GM23338 (cell line): ENCODE data around the gene ZAR1. TPM values are rescaled to one million over a fixed set of nuclear protein-coding genes. Genes with fewer than 3 reads are reported as not detected.

Source experiments
- ATAC-seq: fragments of 200-7000 bp; cut with Tn5 transposase; 3 replicates; pipeline ENCODE4 v1.9.1; 2020
- DNase-seq: peaks from one replicate; pipeline ENCODE4 v3.0.0-alpha.2; 2015; ENCODE audit warnings: low spot score
- H2AFZ ChIP-seq: fragments of 200-600 bp; sonication (generic); 2 replicates; pipeline ENCODE4 v1.8.0; 2016; ENCODE audit warnings: antibody characterized with exemption, mild to moderate bottlenecking, moderate library complexity
- H3F3A ChIP-seq: fragments of 200-600 bp; sonication (generic); replicated peaks from 2 replicates; pipeline ENCODE4 v1.8.0; 2017; ENCODE audit warnings: antibody characterized with exemption, mixed run types, low read depth
- H3K27ac ChIP-seq: fragments of 200-600 bp; sonication (generic); 2 replicates; pipeline ENCODE4 v1.6.1; 2016; ENCODE audit warnings: low read depth
- H3K27me3 ChIP-seq: fragments of 200-600 bp; sonication (generic); 2 replicates; pipeline ENCODE4 v1.8.0; 2016; ENCODE audit warnings: mild to moderate bottlenecking, mixed run types, moderate library complexity; ENCODE audit not compliant: insufficient read depth
- H3K36me3 ChIP-seq: fragments of 200-600 bp; sonication (generic); 2 replicates; pipeline ENCODE4 v1.8.0; 2016; ENCODE audit warnings: mild to moderate bottlenecking; ENCODE audit not compliant: insufficient read depth
- H3K4me1 ChIP-seq: fragments of 200-600 bp; sonication (generic); 2 replicates; pipeline ENCODE4 v1.8.0; 2016; ENCODE audit warnings: mild to moderate bottlenecking, moderate library complexity; ENCODE audit not compliant: insufficient read depth
- H3K4me2 ChIP-seq: fragments of 200-600 bp; sonication (generic); 2 replicates; pipeline ENCODE4 v1.7.1; 2017; ENCODE audit warnings: mixed run types
- H3K4me3 ChIP-seq: fragments of 200-600 bp; sonication (generic); 2 replicates; pipeline ENCODE4 v1.6.1; 2016; ENCODE audit warnings: mixed run types
- H3K79me2 ChIP-seq: fragments of 200-600 bp; sonication (generic); replicated peaks from 2 replicates; pipeline ENCODE4 v1.8.0; 2017; ENCODE audit warnings: mild to moderate bottlenecking; ENCODE audit not compliant: insufficient read depth
- H3K9me2 ChIP-seq: fragments of 200-600 bp; sonication (generic); 2 replicates; pipeline ENCODE4 v1.8.0; 2017; ENCODE audit not compliant: insufficient read depth
- H4K20me1 ChIP-seq: fragments of 200-600 bp; sonication (generic); replicated peaks from 2 replicates; pipeline ENCODE4 v1.8.0; 2017; ENCODE audit warnings: mild to moderate bottlenecking; ENCODE audit not compliant: insufficient read depth
- H3K27ac Mint-ChIP-seq: 2 replicates; pipeline ENCODE4 v1.8.0; 2020; ENCODE audit warnings: inconsistent platforms, mild to moderate bottlenecking, moderate library complexity, mixed read lengths
- H3K27me3 Mint-ChIP-seq: 3 replicates; pipeline ENCODE4 v1.8.0; 2022; ENCODE audit warnings: low read depth, mild to moderate bottlenecking, moderate library complexity, mixed read lengths, inconsistent platforms; ENCODE audit not compliant: insufficient read depth, poor library complexity
- H3K36me3 Mint-ChIP-seq: 3 replicates; pipeline ENCODE4 v1.8.0; 2021; ENCODE audit warnings: low read depth, mild to moderate bottlenecking, inconsistent platforms, moderate library complexity, mixed read lengths
- H3K4me1 Mint-ChIP-seq: 3 replicates; pipeline ENCODE4 v1.8.0; 2020; ENCODE audit warnings: mild to moderate bottlenecking, inconsistent platforms, mixed read lengths
- H3K4me3 Mint-ChIP-seq: 3 replicates; pipeline ENCODE4 v1.8.0; 2021; ENCODE audit warnings: moderate library complexity, mild to moderate bottlenecking, inconsistent platforms, mixed read lengths
- H3K9me3 Mint-ChIP-seq: 3 replicates; pipeline ENCODE4 v1.8.0; 2020; ENCODE audit warnings: moderate library complexity, mild to moderate bottlenecking, inconsistent platforms, mixed read lengths
- CREB1 ChIP-seq: fragments of 250-450 bp; sonication (Bioruptor Pico); IDR thresholded peaks from 2 replicates; pipeline ENCODE4 v1.5.0; 2020; ENCODE audit warnings: low read depth, mild to moderate bottlenecking, moderate library complexity
- EZH2 ChIP-seq: fragments of 200-600 bp; sonication (generic); IDR thresholded peaks from one replicate; pipeline ENCODE4 v1.8.0; 2017; ENCODE audit warnings: antibody characterized with exemption, mild to moderate bottlenecking, low read depth; ENCODE audit not compliant: unreplicated experiment
- EZH2phosphoT487 ChIP-seq: fragments of 200-600 bp; sonication (generic); IDR thresholded peaks from one replicate; pipeline ENCODE4 v1.8.1; 2018; ENCODE audit warnings: antibody characterized with exemption; ENCODE audit not compliant: unreplicated experiment
- JUNB ChIP-seq: IDR thresholded peaks from one replicate; pipeline ENCODE4 v1.6.1; 2016; ENCODE audit warnings: antibody characterized with exemption; ENCODE audit not compliant: unreplicated experiment
- NANOG ChIP-seq: IDR thresholded peaks from 2 replicates; pipeline ENCODE4 v1.6.1; 2016; ENCODE audit warnings: antibody characterized with exemption, borderline replicate concordance
- POLR2AphosphoS5 ChIP-seq: IDR thresholded peaks from 2 replicates; pipeline ENCODE4 v1.6.1; 2016; ENCODE audit warnings: antibody characterized with exemption, low read depth
- STAT1 ChIP-seq: IDR thresholded peaks from one replicate; pipeline ENCODE4 v1.6.1; 2016; ENCODE audit warnings: antibody characterized with exemption; ENCODE audit not compliant: unreplicated experiment
- ZNF114 ChIP-seq: fragments of 250-450 bp; sonication (Bioruptor Pico); IDR thresholded peaks from 2 replicates; pipeline ENCODE4 v1.5.0; 2020; ENCODE audit warnings: mild to moderate bottlenecking, moderate library complexity
- ZNF331 ChIP-seq: fragments of 250-450 bp; sonication (Bioruptor Pico); IDR thresholded peaks from 2 replicates; pipeline ENCODE4 v1.5.0; 2020; ENCODE audit warnings: low read depth, mild to moderate bottlenecking, moderate library complexity
- polyA plus RNA-seq: library from polyadenylated mRNA; unstranded; fragments of >200 nt; fragmentation: Nextera tagmentation; extraction: Ambion mirVana; gene quantifications from 2 replicates; pipeline ENCODE4 v1.2.1, GENCODE V29; 2016
- total RNA-seq: library from RNA; depleted of rRNA; stranded (reverse); fragments of >200 nt; shearing (Covaris generic); gene quantifications from 2 replicates; pipeline ENCODE4 v1.2.3, GENCODE V29; 2014
- TF ChIP-seq, protein P1 (sequence below): IDR thresholded peaks from 2 replicates; pipeline ENCODE4 v1.6.1; 2016; ENCODE audit warnings: antibody characterized with exemption
- TF ChIP-seq, protein P2 (sequence below): IDR thresholded peaks from one replicate; pipeline ENCODE4 v1.6.1; 2018; ENCODE audit warnings: antibody characterized with exemption; ENCODE audit not compliant: unreplicated experiment
- TF ChIP-seq, protein P3 (sequence below), 2 experiments: fragments of 200-600 bp in 1 of 2; sonication (generic) in 1 of 2; conservative IDR thresholded peaks; 2 replicates each; pipeline versions ENCODE4 v1.5.1 to v1.6.1; 2016 to 2017; ENCODE audit warnings: antibody characterized with exemption in 2 of 2, low read depth in 2 of 2, mild to moderate bottlenecking in 2 of 2, moderate library complexity in 1 of 2
- TF ChIP-seq, protein P4 (sequence below): fragments of 250-450 bp; sonication (Bioruptor Pico); IDR thresholded peaks from 2 replicates; pipeline ENCODE4 v1.5.0; 2020; ENCODE audit warnings: mild to moderate bottlenecking, moderate library complexity

Gene ZAR1
- total and polyA plus RNA-seq, 2 experiments from 2014 or later = 0.27 to 1.6 TPM

DNA sequence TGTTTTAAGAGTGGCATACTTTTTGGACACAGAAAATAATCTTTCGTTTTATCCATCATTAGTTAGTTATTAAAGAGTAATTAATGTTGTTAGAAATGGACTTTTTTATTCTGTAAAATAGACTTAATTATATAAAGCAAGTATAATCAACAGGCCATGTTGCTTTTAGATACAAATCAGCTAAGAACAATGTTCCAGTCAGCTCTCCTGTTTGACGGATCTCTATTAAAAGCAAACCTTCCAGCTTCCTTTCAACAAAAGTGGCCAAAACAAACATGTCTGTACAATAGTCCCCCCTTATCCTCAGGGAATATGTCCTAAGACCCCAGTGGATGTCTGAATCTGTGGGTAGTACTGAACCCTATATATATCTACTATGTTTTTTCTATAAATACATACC, 11.8 kb upstream of the ZAR1 start:
- H3K4me3 ChIP-seq = no peak overlapping the region
- peaks cover 8% of the 10 kb centered on the region for H3K4me1 ChIP-seq
- no peaks in the 10 kb centered on the region for H4K20me1 ChIP-seq
- Mint-ChIP-seq H3K36me3 (no peaks in the 10 kb centered on the region), H3K27me3 (peaks cover 10% of the 10 kb centered on the region), H3K9me3 (no peaks in the 10 kb centered on the region; the same call in 1 of the 3 replicates), H3K4me1 (peaks cover 9% of the 10 kb centered on the region), H3K27ac (no peak overlapping the region), H3K4me3 (no peak overlapping the region)
- no peaks in the 10 kb centered on the region for H3K79me2 ChIP-seq
- H2AFZ ChIP-seq = no peak overlapping the region
- DNase-seq = no peak
- TF ChIP-seq, protein P1, sequence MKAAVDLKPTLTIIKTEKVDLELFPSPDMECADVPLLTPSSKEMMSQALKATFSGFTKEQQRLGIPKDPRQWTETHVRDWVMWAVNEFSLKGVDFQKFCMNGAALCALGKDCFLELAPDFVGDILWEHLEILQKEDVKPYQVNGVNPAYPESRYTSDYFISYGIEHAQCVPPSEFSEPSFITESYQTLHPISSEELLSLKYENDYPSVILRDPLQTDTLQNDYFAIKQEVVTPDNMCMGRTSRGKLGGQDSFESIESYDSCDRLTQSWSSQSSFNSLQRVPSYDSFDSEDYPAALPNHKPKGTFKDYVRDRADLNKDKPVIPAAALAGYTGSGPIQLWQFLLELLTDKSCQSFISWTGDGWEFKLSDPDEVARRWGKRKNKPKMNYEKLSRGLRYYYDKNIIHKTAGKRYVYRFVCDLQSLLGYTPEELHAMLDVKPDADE = no peak
- TF ChIP-seq POLR2AphosphoS5 (no peak), STAT1 (no peak), NANOG (no peak), EZH2phosphoT487 (no peak), ZNF331 (no peak), EZH2 (no peak), CREB1 (CRISPR knock-in tag) (no peak), JUNB (no peak), ZNF114 (CRISPR knock-in tag) (no peak)
- TF ChIP-seq, protein P2, sequence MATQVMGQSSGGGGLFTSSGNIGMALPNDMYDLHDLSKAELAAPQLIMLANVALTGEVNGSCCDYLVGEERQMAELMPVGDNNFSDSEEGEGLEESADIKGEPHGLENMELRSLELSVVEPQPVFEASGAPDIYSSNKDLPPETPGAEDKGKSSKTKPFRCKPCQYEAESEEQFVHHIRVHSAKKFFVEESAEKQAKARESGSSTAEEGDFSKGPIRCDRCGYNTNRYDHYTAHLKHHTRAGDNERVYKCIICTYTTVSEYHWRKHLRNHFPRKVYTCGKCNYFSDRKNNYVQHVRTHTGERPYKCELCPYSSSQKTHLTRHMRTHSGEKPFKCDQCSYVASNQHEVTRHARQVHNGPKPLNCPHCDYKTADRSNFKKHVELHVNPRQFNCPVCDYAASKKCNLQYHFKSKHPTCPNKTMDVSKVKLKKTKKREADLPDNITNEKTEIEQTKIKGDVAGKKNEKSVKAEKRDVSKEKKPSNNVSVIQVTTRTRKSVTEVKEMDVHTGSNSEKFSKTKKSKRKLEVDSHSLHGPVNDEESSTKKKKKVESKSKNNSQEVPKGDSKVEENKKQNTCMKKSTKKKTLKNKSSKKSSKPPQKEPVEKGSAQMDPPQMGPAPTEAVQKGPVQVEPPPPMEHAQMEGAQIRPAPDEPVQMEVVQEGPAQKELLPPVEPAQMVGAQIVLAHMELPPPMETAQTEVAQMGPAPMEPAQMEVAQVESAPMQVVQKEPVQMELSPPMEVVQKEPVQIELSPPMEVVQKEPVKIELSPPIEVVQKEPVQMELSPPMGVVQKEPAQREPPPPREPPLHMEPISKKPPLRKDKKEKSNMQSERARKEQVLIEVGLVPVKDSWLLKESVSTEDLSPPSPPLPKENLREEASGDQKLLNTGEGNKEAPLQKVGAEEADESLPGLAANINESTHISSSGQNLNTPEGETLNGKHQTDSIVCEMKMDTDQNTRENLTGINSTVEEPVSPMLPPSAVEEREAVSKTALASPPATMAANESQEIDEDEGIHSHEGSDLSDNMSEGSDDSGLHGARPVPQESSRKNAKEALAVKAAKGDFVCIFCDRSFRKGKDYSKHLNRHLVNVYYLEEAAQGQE = no peak
- TF ChIP-seq, protein P3, sequence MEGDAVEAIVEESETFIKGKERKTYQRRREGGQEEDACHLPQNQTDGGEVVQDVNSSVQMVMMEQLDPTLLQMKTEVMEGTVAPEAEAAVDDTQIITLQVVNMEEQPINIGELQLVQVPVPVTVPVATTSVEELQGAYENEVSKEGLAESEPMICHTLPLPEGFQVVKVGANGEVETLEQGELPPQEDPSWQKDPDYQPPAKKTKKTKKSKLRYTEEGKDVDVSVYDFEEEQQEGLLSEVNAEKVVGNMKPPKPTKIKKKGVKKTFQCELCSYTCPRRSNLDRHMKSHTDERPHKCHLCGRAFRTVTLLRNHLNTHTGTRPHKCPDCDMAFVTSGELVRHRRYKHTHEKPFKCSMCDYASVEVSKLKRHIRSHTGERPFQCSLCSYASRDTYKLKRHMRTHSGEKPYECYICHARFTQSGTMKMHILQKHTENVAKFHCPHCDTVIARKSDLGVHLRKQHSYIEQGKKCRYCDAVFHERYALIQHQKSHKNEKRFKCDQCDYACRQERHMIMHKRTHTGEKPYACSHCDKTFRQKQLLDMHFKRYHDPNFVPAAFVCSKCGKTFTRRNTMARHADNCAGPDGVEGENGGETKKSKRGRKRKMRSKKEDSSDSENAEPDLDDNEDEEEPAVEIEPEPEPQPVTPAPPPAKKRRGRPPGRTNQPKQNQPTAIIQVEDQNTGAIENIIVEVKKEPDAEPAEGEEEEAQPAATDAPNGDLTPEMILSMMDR (conservative IDR thresholded peaks at IDR 0.05; ENCODE audit: low read depth in 2 of 2) = no peak
- TF ChIP-seq, protein P4, sequence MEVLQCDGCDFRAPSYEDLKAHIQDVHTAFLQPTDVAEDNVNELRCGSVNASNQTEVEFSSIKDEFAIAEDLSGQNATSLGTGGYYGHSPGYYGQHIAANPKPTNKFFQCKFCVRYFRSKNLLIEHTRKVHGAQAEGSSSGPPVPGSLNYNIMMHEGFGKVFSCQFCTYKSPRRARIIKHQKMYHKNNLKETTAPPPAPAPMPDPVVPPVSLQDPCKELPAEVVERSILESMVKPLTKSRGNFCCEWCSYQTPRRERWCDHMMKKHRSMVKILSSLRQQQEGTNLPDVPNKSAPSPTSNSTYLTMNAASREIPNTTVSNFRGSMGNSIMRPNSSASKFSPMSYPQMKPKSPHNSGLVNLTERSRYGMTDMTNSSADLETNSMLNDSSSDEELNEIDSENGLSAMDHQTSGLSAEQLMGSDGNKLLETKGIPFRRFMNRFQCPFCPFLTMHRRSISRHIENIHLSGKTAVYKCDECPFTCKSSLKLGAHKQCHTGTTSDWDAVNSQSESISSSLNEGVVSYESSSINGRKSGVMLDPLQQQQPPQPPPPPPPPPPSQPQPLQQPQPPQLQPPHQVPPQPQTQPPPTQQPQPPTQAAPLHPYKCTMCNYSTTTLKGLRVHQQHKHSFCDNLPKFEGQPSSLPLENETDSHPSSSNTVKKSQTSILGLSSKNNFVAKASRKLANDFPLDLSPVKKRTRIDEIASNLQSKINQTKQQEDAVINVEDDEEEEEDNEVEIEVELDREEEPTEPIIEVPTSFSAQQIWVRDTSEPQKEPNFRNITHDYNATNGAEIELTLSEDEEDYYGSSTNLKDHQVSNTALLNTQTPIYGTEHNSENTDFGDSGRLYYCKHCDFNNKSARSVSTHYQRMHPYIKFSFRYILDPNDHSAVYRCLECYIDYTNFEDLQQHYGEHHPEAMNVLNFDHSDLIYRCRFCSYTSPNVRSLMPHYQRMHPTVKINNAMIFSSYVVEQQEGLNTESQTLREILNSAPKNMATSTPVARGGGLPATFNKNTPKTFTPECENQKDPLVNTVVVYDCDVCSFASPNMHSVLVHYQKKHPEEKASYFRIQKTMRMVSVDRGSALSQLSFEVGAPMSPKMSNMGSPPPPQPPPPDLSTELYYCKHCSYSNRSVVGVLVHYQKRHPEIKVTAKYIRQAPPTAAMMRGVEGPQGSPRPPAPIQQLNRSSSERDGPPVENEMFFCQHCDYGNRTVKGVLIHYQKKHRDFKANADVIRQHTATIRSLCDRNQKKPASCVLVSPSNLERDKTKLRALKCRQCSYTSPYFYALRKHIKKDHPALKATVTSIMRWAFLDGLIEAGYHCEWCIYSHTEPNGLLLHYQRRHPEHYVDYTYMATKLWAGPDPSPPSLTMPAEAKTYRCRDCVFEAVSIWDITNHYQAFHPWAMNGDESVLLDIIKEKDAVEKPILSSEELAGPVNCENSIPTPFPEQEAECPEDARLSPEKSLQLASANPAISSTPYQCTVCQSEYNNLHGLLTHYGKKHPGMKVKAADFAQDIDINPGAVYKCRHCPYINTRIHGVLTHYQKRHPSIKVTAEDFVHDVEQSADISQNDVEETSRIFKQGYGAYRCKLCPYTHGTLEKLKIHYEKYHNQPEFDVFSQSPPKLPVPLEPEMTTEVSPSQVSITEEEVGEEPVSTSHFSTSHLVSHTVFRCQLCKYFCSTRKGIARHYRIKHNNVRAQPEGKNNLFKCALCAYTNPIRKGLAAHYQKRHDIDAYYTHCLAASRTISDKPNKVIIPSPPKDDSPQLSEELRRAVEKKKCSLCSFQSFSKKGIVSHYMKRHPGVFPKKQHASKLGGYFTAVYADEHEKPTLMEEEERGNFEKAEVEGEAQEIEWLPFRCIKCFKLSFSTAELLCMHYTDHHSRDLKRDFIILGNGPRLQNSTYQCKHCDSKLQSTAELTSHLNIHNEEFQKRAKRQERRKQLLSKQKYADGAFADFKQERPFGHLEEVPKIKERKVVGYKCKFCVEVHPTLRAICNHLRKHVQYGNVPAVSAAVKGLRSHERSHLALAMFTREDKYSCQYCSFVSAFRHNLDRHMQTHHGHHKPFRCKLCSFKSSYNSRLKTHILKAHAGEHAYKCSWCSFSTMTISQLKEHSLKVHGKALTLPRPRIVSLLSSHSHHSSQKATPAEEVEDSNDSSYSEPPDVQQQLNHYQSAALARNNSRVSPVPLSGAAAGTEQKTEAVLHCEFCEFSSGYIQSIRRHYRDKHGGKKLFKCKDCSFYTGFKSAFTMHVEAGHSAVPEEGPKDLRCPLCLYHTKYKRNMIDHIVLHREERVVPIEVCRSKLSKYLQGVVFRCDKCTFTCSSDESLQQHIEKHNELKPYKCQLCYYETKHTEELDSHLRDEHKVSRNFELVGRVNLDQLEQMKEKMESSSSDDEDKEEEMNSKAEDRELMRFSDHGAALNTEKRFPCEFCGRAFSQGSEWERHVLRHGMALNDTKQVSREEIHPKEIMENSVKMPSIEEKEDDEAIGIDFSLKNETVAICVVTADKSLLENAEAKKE (CRISPR knock-in tag) = no peak
- ATAC-seq = no peak
- H3K9me2 ChIP-seq = no peaks in the 10 kb centered on the region
- H3K27ac ChIP-seq = no peak overlapping the region
- H3K4me2 ChIP-seq = no peak overlapping the region
- no peaks in the 10 kb centered on the region for H3K36me3 ChIP-seq
- H3F3A ChIP-seq = peaks cover 13% of the 10 kb centered on the region; the same call in 1 of the 2 replicates
- peaks cover 21% of the 10 kb centered on the region for H3K27me3 ChIP-seq
